Memory B cell (primary cell): ENCODE results near the gene UQCR11.
A peak's percentile ranks its signal among the peaks of the same experiment; 100 is the strongest.

Experiments used
- ATAC-seq: fragments of 150-1000 bp; cut with Tn5 transposase; 2 replicates; pipeline ENCODE4 v1.10.0; 2021; ENCODE audit warnings: low read depth, mild to moderate bottlenecking, moderate library complexity
- DNase-seq, 2 donors: peaks; one replicate each; pipeline ENCODE4 v3.0.0; 2022; ENCODE audit warnings: low spot score in 2 of 2
- H3K27ac Mint-ChIP-seq: one replicate; pipeline ENCODE4 v1.8.0; 2022; ENCODE audit warnings: mild to moderate bottlenecking, moderate library complexity, mixed read lengths
- H3K27me3 Mint-ChIP-seq: one replicate; pipeline ENCODE4 v1.8.0; 2022; ENCODE audit warnings: mixed read lengths
- H3K36me3 Mint-ChIP-seq: one replicate; pipeline ENCODE4 v1.8.0; 2022; ENCODE audit warnings: mild to moderate bottlenecking, mixed read lengths
- H3K4me1 Mint-ChIP-seq: one replicate; pipeline ENCODE4 v1.8.0; 2022; ENCODE audit warnings: mixed read lengths
- H3K4me3 Mint-ChIP-seq: one replicate; pipeline ENCODE4 v1.8.0; 2022; ENCODE audit warnings: mild to moderate bottlenecking, moderate library complexity, mixed read lengths
- H3K9me3 Mint-ChIP-seq: one replicate; pipeline ENCODE4 v1.8.0; 2022; ENCODE audit warnings: mixed read lengths

Gene UQCR11

GRCh38 chr19:1577929-1578618, 27.2 kb downstream of the UQCR11 start:
- H3K4me1 Mint-ChIP-seq = peaks cover 6% of the 10 kb centered on the region
- no peaks in the 10 kb centered on the region for H3K9me3 Mint-ChIP-seq
- DNase-seq (no peak), ATAC-seq (no peak)
- H3K27ac Mint-ChIP-seq = no peak overlapping the region
- H3K27me3 Mint-ChIP-seq = no peaks in the 10 kb centered on the region
- H3K36me3 Mint-ChIP-seq = peaks cover 10% of the 10 kb centered on the region
- H3K4me3 Mint-ChIP-seq = no peak overlapping the region

- DNase-seq (no peak), ATAC-seq (no peak)
- H3K4me1 Mint-ChIP-seq = peaks cover 6% of the 10 kb centered on the region
- H3K9me3 Mint-ChIP-seq = no peaks in the 10 kb centered on the region
- H3K36me3 Mint-ChIP-seq = peaks cover 10% of the 10 kb centered on the region
- no peak overlapping the region for H3K4me3 Mint-ChIP-seq
- no peak overlapping the region for H3K27ac Mint-ChIP-seq
- no peaks in the 10 kb centered on the region for H3K27me3 Mint-ChIP-seq
Measured at GRCh38 chr19:1577090-1577928, 28.0 kb downstream of the UQCR11 start.

GRCh38 chr19:1576242-1577089, 28.8 kb downstream of the UQCR11 start:
- peaks cover 6% of the 10 kb centered on the region for H3K4me1 Mint-ChIP-seq
- peaks cover 10% of the 10 kb centered on the region for H3K36me3 Mint-ChIP-seq
- H3K27me3 Mint-ChIP-seq = no peaks in the 10 kb centered on the region
- no peak for DNase-seq
- H3K27ac Mint-ChIP-seq = no peak overlapping the region
- no peaks in the 10 kb centered on the region for H3K9me3 Mint-ChIP-seq
- no peak for ATAC-seq
- H3K4me3 Mint-ChIP-seq = no peak overlapping the region

GRCh38 chr19:1575323-1576241, 29.7 kb downstream of the UQCR11 start:
- no peak overlapping the region for H3K27ac Mint-ChIP-seq
- DNase-seq = no peak
- no peak overlapping the region for H3K4me3 Mint-ChIP-seq
- H3K9me3 Mint-ChIP-seq = no peaks in the 10 kb centered on the region
- H3K27me3 Mint-ChIP-seq = no peaks in the 10 kb centered on the region
- ATAC-seq = no peak
- peaks cover 6% of the 10 kb centered on the region for H3K4me1 Mint-ChIP-seq
- H3K36me3 Mint-ChIP-seq = peaks cover 10% of the 10 kb centered on the region

- DNase-seq (no peak), ATAC-seq (no peak)
- Mint-ChIP-seq H3K9me3 (no peaks in the 10 kb centered on the region), H3K36me3 (peaks cover 8% of the 10 kb centered on the region), H3K4me3 (no peak overlapping the region), H3K4me1 (peaks cover 11% of the 10 kb centered on the region), H3K27ac (no peak overlapping the region), H3K27me3 (peaks cover 6% of the 10 kb centered on the region)
Measured at GRCh38 chr19:1574354-1575136, 30.7 kb downstream of the UQCR11 start.

- Mint-ChIP-seq H3K36me3 (peaks cover 4% of the 10 kb centered on the region), H3K9me3 (no peaks in the 10 kb centered on the region), H3K27ac (no peak overlapping the region), H3K4me3 (no peak overlapping the region), H3K4me1 (peaks cover 11% of the 10 kb centered on the region), H3K27me3 (peaks cover 6% of the 10 kb centered on the region)
- DNase-seq (no peak), ATAC-seq (no peak)
Measured at GRCh38 chr19:1572795-1573194, 32.5 kb downstream of the UQCR11 start.

GRCh38 chr19:1571358-1571757, 33.9 kb downstream of the UQCR11 start:
- no peaks in the 10 kb centered on the region for H3K9me3 Mint-ChIP-seq
- DNase-seq (no peak), ATAC-seq (no peak)
- peaks cover 6% of the 10 kb centered on the region for H3K27me3 Mint-ChIP-seq
- peaks cover 11% of the 10 kb centered on the region for H3K4me1 Mint-ChIP-seq
- H3K27ac Mint-ChIP-seq = no peak overlapping the region
- no peak overlapping the region for H3K4me3 Mint-ChIP-seq
- H3K36me3 Mint-ChIP-seq = peaks cover 4% of the 10 kb centered on the region

GRCh38 chr19:1570836-1571235, 34.4 kb downstream of the UQCR11 start:
- peaks cover 2% of the 10 kb centered on the region for H3K36me3 Mint-ChIP-seq
- no peaks in the 10 kb centered on the region for H3K9me3 Mint-ChIP-seq
- DNase-seq (no peak), ATAC-seq (no peak)
- no peak overlapping the region for H3K4me3 Mint-ChIP-seq
- H3K27ac Mint-ChIP-seq = no peak overlapping the region
- peaks cover 6% of the 10 kb centered on the region for H3K27me3 Mint-ChIP-seq
- H3K4me1 Mint-ChIP-seq = peaks cover 9% of the 10 kb centered on the region

GRCh38 chr19:1569997-1570396, 35.3 kb downstream of the UQCR11 start:
- Mint-ChIP-seq H3K4me3 (peak overlapping the region; percentile 56), H3K27ac (no peak overlapping the region), H3K4me1 (peaks cover 8% of the 10 kb centered on the region), H3K9me3 (no peaks in the 10 kb centered on the region), H3K36me3 (no peaks in the 10 kb centered on the region), H3K27me3 (peaks cover 6% of the 10 kb centered on the region)
- no peak for ATAC-seq
- DNase-seq = no peak

- Mint-ChIP-seq H3K27ac (peak within 1 kb of the TSS; percentile 58), H3K36me3 (no peaks in the 10 kb centered on the region), H3K4me1 (peaks cover 8% of the 10 kb centered on the region), H3K9me3 (no peaks in the 10 kb centered on the region), H3K4me3 (peak within 1 kb of the TSS; percentile 72), H3K27me3 (peaks cover 6% of the 10 kb centered on the region)
- DNase-seq = peak; percentile 64 to 74
- peak; percentile 95 for ATAC-seq
Measured at GRCh38 chr19:1568320-1569019, 36.8 kb downstream of the UQCR11 start, which contains the start of gene MEX3D. TSS of gene MEX3D (minus strand) at chr19:1568325. CDS start at chr19:1568058, 267 bp downstream.

GRCh38 chr19:1567848-1568227, 37.4 kb downstream of the UQCR11 start:
- Mint-ChIP-seq H3K27me3 (peaks cover 6% of the 10 kb centered on the region), H3K4me1 (peaks cover 5% of the 10 kb centered on the region), H3K9me3 (no peaks in the 10 kb centered on the region), H3K36me3 (no peaks in the 10 kb centered on the region), H3K27ac (no peak overlapping the region), H3K4me3 (no peak overlapping the region)
- DNase-seq (no peak), ATAC-seq (peak; percentile 30)
